ENCODE measurements around the gene NTF3.

- no peak for TF ChIP-seq CTCF (IDR thresholded peaks at IDR 0.05)
- TF ChIP-seq POLR2A (IDR thresholded peaks at IDR 0.05), result no peak
Measured at GRCh38 chr12:5513406-5513805, 81.5 kb downstream of the NTF3 start.
